Sigmoid colon (tissue), 4 donors: Measurements from ENCODE around the gene CTXND1.

ENCODE experiments used
- POLR2A ChIP-seq, 2 donors: fragments of 450-650 bp; IDR thresholded peaks; one replicate each; pipeline ENCODE4 v1.6.1; 2016; ENCODE audit warnings: antibody characterized with exemption in 2 of 2, mild to moderate bottlenecking in 2 of 2, moderate library complexity in 2 of 2
- POLR2AphosphoS5 ChIP-seq, 4 donors: sonication (generic); formaldehyde crosslinking; IDR thresholded peaks; one replicate each; pipeline ENCODE4 v1.6.1; 2017; ENCODE audit warnings: antibody characterized with exemption in 4 of 4
- TF ChIP-seq, protein P1 (sequence below), 4 experiments: fragments of 450-650 bp in 3 of 4; fragments of 200-600 bp in 1 of 4; IDR thresholded peaks; one replicate each; pipeline ENCODE4 v1.5.1; 2016 to 2019; ENCODE audit warnings: antibody characterized with exemption in 4 of 4, mild to moderate bottlenecking in 3 of 4, moderate library complexity in 2 of 4

DNA sequence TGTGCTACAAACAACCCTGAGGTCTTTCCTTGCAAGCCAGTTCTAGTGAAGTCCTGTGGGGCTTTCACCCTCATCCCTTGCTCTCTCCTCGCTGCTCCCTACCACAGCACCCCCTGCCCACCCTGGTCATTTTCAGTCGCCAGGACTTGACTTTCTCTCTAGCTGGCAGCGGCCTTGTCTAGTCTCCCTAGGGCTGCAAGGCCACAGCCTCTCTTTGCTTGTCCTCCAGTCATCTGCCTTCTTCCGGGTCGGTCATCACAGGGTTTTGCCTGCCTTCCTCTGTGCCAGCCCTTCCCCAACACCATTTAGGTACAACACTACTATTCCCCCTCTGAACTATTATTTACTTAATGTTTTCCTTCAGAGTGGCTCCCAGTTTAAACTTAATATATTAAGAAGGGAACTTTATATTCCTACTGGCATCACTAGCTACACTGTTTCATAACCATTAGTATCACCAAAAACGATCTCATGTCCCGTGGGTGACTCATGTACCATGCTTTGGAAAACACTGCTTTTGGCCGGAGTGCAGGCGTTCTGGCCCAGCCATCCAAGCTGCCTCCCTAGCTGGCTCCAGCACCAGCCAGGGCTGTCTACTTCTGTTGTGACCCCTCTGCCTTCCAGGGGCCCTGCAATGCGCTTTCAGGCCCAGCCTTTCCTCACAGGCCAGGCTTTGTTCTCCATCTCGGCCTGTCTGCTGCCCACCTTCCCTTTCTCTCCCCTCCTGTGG is 77.8 kb downstream of the CTXND1 start:
- no peak for TF ChIP-seq POLR2A (IDR thresholded peaks at IDR 0.05)
- TF ChIP-seq, protein P1, sequence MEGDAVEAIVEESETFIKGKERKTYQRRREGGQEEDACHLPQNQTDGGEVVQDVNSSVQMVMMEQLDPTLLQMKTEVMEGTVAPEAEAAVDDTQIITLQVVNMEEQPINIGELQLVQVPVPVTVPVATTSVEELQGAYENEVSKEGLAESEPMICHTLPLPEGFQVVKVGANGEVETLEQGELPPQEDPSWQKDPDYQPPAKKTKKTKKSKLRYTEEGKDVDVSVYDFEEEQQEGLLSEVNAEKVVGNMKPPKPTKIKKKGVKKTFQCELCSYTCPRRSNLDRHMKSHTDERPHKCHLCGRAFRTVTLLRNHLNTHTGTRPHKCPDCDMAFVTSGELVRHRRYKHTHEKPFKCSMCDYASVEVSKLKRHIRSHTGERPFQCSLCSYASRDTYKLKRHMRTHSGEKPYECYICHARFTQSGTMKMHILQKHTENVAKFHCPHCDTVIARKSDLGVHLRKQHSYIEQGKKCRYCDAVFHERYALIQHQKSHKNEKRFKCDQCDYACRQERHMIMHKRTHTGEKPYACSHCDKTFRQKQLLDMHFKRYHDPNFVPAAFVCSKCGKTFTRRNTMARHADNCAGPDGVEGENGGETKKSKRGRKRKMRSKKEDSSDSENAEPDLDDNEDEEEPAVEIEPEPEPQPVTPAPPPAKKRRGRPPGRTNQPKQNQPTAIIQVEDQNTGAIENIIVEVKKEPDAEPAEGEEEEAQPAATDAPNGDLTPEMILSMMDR (IDR thresholded peaks at IDR 0.05), result no peak
- no peak for TF ChIP-seq POLR2AphosphoS5 (IDR thresholded peaks at IDR 0.05)
